ENCODE data around the gene TCF7L1.
"Not testable (repeated sequence)": the region's sequence is repeated elsewhere in the genome, so short reads cannot be mapped to it uniquely, and the experiment has no call there.

DNA sequence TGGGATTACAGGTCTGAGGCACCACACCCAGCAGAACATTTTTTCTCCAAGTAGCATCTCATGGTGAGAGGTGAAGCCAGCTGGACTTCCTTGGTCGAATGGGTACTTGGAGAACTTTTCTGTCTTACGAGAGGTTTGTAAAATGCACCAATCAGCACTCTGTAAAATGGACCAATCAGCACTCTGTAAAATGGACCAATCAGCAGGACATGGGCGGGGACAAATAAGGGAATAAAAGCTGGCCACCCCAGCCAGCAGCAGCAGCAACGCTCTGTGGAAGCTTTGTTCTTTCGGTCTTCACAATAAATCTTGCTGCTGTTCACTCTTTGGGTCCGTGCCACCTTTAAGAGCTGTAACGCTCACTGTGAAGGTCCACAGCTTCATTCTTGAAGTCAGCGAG is 21.9 kb downstream of the TCF7L1 start:
- TF ChIP-seq, protein P1, sequence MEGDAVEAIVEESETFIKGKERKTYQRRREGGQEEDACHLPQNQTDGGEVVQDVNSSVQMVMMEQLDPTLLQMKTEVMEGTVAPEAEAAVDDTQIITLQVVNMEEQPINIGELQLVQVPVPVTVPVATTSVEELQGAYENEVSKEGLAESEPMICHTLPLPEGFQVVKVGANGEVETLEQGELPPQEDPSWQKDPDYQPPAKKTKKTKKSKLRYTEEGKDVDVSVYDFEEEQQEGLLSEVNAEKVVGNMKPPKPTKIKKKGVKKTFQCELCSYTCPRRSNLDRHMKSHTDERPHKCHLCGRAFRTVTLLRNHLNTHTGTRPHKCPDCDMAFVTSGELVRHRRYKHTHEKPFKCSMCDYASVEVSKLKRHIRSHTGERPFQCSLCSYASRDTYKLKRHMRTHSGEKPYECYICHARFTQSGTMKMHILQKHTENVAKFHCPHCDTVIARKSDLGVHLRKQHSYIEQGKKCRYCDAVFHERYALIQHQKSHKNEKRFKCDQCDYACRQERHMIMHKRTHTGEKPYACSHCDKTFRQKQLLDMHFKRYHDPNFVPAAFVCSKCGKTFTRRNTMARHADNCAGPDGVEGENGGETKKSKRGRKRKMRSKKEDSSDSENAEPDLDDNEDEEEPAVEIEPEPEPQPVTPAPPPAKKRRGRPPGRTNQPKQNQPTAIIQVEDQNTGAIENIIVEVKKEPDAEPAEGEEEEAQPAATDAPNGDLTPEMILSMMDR (IDR thresholded peaks at IDR 0.05), result not testable (repeated sequence)
- TF ChIP-seq POLR2AphosphoS5 (IDR thresholded peaks at IDR 0.05; ENCODE audit: low read depth, low read length), result not testable (repeated sequence)
- TF ChIP-seq, protein P2, sequence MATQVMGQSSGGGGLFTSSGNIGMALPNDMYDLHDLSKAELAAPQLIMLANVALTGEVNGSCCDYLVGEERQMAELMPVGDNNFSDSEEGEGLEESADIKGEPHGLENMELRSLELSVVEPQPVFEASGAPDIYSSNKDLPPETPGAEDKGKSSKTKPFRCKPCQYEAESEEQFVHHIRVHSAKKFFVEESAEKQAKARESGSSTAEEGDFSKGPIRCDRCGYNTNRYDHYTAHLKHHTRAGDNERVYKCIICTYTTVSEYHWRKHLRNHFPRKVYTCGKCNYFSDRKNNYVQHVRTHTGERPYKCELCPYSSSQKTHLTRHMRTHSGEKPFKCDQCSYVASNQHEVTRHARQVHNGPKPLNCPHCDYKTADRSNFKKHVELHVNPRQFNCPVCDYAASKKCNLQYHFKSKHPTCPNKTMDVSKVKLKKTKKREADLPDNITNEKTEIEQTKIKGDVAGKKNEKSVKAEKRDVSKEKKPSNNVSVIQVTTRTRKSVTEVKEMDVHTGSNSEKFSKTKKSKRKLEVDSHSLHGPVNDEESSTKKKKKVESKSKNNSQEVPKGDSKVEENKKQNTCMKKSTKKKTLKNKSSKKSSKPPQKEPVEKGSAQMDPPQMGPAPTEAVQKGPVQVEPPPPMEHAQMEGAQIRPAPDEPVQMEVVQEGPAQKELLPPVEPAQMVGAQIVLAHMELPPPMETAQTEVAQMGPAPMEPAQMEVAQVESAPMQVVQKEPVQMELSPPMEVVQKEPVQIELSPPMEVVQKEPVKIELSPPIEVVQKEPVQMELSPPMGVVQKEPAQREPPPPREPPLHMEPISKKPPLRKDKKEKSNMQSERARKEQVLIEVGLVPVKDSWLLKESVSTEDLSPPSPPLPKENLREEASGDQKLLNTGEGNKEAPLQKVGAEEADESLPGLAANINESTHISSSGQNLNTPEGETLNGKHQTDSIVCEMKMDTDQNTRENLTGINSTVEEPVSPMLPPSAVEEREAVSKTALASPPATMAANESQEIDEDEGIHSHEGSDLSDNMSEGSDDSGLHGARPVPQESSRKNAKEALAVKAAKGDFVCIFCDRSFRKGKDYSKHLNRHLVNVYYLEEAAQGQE (IDR thresholded peaks at IDR 0.05; ENCODE audit: insufficient read depth in 1 of 2, low read depth in 2 of 2, low read length in 1 of 2), result not testable (repeated sequence)

Data from Panc1 (cell line).